Esophagus squamous epithelium (tissue), 5 donors: Measurements from ENCODE around the gene ZNF619. TPM values are rescaled to one million over a fixed set of nuclear protein-coding genes. Genes with fewer than 3 reads are reported as not detected.

ENCODE experiments used
- DNase-seq: peaks from one replicate; lab custom pipeline; 2025; lab: John Stamatoyannopoulos, UW
- H3K27ac ChIP-seq, 4 donors: fragments of 200-600 bp; sonication (generic); one replicate each; pipeline ENCODE4 v1.5.1; 2016 to 2019; ENCODE audit warnings: mild to moderate bottlenecking in 1 of 4
- H3K27me3 ChIP-seq, 4 donors: fragments of 200-600 bp; sonication (generic); 1 replicate in 3 of 4; 2 replicates in 1 of 4; pipeline versions ENCODE4 v1.5.1 to v1.6.0; 2017 to 2021; ENCODE audit warnings: antibody characterized with exemption in 1 of 4
- H3K36me3 ChIP-seq, 3 donors: fragments of 200-600 bp; sonication (generic); one replicate each; pipeline ENCODE4 v1.5.1; 2016 to 2019
- H3K4me1 ChIP-seq, 3 donors: fragments of 200-600 bp; sonication (generic); one replicate each; pipeline ENCODE4 v1.5.1; 2017 to 2019
- H3K4me3 ChIP-seq, 4 donors: fragments of 200-600 bp; sonication (generic); 1 replicate in 3 of 4; 2 replicates in 1 of 4; pipeline ENCODE4 v1.5.1; 2016 to 2019; ENCODE audit warnings: mild to moderate bottlenecking in 2 of 4, moderate library complexity in 1 of 4
- H3K9me3 ChIP-seq, 3 donors: fragments of 200-600 bp; sonication (generic); one replicate each; pipeline ENCODE4 v1.5.1; 2016 to 2019
- POLR2A ChIP-seq, 4 donors: fragments of 450-650 bp; IDR thresholded peaks; one replicate each; pipeline ENCODE4 v1.6.1; 2017; ENCODE audit warnings: antibody characterized with exemption in 4 of 4, mild to moderate bottlenecking in 4 of 4, moderate library complexity in 3 of 4
- whole genome bisulfite sequencing, 2 donors: methylation state at CpG; one replicate each; pipeline ENCODE4 v1.1.5; 2018; 5-methylcytosine and 5-hydroxymethylcytosine counted together
- intact Hi-C: fragments of 100-400 bp; cut with DNase I; formaldehyde crosslinking; loops from one replicate; pipeline ENCODE4 v1.15.0; 2022
- total RNA-seq, 4 donors: library from RNA; depleted of rRNA; stranded (reverse); fragments of >200 nt; gene quantifications; one replicate each; pipeline ENCODE4 v1.1.0, GENCODE V29; 2016
- TF ChIP-seq, protein P1 (sequence below), 6 experiments: fragments of 450-650 bp in 4 of 6; fragments of 200-600 bp in 2 of 6; sonication (generic) in 2 of 6; IDR thresholded peaks; one replicate each; pipeline ENCODE4 v1.5.1; 2016 to 2019; ENCODE audit warnings: antibody characterized with exemption in 6 of 6, mild to moderate bottlenecking in 4 of 6, moderate library complexity in 4 of 6
- donor health status: DM: yes; HTN: yes; CAD: no.

ZNF619 gene
- total RNA-seq = 1 to 10 TPM; 1.9 to 9.4 (median 3.9) TPM

DNA sequence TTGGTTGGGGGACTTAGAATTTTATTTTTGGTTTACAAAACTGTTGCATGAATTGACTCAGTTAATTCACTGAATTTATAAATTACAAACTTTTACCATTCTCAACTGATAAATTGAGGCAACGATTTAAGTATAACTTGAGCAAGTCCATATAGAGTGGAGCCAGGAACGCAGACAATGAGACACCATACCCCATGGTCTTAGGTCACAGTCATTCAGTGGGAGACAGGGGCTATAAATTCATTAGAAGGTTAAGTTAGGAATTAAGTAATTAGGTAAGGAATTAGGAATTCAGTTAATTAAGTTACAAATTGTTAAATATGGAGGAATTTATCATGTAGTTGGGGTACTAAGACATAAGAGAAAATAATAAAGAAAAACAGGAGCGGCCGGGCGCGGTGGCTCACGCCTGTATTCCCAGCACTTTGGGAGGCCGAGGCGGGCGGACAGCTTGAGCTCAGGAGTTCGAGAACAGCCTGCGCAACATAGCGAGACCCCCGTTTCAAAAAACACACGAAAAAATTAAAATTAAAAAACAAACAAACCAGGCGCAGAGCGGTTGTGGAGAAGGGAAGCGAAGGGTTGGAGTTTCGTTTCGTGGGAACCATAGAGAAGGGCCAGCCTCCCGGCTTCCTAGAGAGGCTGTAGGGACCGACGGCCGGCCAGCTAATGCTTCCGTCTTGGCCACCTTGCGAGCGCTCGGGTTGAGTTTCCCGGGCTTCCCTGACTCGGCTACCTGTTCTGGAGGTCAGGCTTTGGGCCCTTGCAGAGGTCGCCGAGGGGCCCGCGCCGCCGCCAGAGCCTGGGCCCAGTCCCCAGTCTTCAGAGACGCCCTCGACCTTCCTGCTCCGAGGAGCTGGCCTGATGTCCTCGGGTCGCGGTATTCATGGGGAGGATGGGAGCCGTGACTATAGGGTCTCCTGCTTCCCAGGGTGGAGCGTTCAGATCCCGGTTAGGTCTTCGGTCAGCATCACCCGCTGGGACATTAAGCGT, at the start of gene ZNF619:
Gene ZNF619 (plus strand): TSS at position 645 of the 993 bp plus-strand sequence. CDS start 858 bp downstream, outside the sequence.
- Histone ChIP-seq H3K9me3 (no peaks in the 10 kb centered on the region), H3K27me3 (no peaks in the 10 kb centered on the region), H3K36me3 (peaks cover 0 to 32% (median 0%) of the 10 kb centered on the region in 3 donors), H3K27ac (peak within 1 kb of the TSS; percentile 82 to 84 (median 82)), H3K4me1 (peaks cover 0 to 17% (median 5%) of the 10 kb centered on the region in 3 donors), H3K4me3 (peak within 1 kb of the TSS; percentile 67 to 93 (median 88))
- WGBS, 2 donors = 8 to 11% methylated on average over 29 to 32 of the region's 48 CpGs
- DNase-seq = peak; percentile 7
- intact Hi-C loops = no loop called here
- TF ChIP-seq POLR2A (IDR thresholded peaks at IDR 0.05) = no peak
- TF ChIP-seq, protein P1, sequence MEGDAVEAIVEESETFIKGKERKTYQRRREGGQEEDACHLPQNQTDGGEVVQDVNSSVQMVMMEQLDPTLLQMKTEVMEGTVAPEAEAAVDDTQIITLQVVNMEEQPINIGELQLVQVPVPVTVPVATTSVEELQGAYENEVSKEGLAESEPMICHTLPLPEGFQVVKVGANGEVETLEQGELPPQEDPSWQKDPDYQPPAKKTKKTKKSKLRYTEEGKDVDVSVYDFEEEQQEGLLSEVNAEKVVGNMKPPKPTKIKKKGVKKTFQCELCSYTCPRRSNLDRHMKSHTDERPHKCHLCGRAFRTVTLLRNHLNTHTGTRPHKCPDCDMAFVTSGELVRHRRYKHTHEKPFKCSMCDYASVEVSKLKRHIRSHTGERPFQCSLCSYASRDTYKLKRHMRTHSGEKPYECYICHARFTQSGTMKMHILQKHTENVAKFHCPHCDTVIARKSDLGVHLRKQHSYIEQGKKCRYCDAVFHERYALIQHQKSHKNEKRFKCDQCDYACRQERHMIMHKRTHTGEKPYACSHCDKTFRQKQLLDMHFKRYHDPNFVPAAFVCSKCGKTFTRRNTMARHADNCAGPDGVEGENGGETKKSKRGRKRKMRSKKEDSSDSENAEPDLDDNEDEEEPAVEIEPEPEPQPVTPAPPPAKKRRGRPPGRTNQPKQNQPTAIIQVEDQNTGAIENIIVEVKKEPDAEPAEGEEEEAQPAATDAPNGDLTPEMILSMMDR (IDR thresholded peaks at IDR 0.05) = no peak

- Histone ChIP-seq H3K27me3 (no peaks in the 10 kb centered on the region), H3K36me3 (peaks cover 0 to under 1% (median 0%) of the 10 kb centered on the region in 3 donors), H3K4me1 (no peaks in the 10 kb centered on the region), H3K9me3 (no peaks in the 10 kb centered on the region), H3K4me3 (no peak overlapping the region), H3K27ac (no peak overlapping the region)
- TF ChIP-seq POLR2A (IDR thresholded peaks at IDR 0.05) = no peak
- TF ChIP-seq, protein P1 (IDR thresholded peaks at IDR 0.05) = no peak
- whole genome bisulfite sequencing, 2 donors = 73 to 74% methylated on average over 2 of the region's 2 CpGs
- no peak for DNase-seq
- intact Hi-C loops = no loop called here
Measured at GRCh38 chr3:40432793-40433192, 44.1 kb upstream of the ZNF619 start.

DNA sequence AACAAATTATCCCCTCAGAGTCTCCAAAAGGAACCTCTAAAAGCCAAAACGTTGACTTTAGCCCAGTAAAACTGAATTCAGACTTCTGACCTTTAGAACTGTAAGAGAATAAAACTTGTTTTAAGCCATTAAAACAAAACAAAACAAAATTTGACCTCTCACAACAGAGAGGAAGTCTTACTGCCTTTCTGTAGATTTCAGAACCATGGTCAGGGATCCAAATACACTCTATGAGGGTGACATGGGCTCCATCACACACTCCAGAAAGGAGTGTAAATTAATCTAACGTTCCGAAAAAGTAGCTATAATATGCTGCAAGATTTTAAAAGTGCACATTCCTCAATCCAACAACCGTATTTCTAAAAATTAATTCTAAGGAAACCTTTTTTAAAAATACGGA, 39.0 kb upstream of the ZNF619 start:
- H3K4me3 ChIP-seq = no peak overlapping the region
- intact Hi-C loops = no loop called here
- DNase-seq = no peak
- no peak overlapping the region for H3K27ac ChIP-seq
- H3K27me3 ChIP-seq = no peaks in the 10 kb centered on the region
- 72 to 75% methylated on average over 5 of the region's 5 CpGs for WGBS, 2 donors
- TF ChIP-seq POLR2A (IDR thresholded peaks at IDR 0.05) = no peak
- TF ChIP-seq, protein P1 (IDR thresholded peaks at IDR 0.05) = no peak
- H3K9me3 ChIP-seq = no peaks in the 10 kb centered on the region
- no peaks in the 10 kb centered on the region for H3K36me3 ChIP-seq
- no peaks in the 10 kb centered on the region for H3K4me1 ChIP-seq

DNA sequence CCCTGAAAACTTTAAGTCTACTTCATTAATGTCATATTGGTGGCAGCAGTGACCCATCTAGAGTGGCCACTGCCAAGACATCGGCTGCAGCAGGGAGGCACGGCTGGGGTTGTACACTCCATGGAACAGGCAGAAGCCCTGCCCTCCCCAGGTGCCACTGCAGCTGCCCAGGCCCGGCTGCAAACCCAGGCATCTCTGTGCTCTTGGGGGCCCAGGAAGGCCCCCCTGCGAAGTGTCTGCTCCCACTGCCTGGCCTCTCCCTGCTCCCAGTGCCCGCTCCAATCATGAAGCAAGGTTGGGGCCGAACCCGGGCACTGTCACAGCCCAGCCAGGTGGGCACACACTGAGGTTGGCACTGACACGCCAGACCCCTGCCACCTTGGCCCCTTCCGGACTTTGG, 31.9 kb upstream of the ZNF619 start:
- 85 to 90% methylated on average over 4 to 7 of the region's 9 CpGs for WGBS, 2 donors
- no peak for TF ChIP-seq POLR2A (IDR thresholded peaks at IDR 0.05)
- TF ChIP-seq, protein P1 (IDR thresholded peaks at IDR 0.05) = no peak
- H3K4me3 ChIP-seq = no peak overlapping the region
- intact Hi-C loops = no loop called here
- no peaks in the 10 kb centered on the region for H3K9me3 ChIP-seq
- no peaks in the 10 kb centered on the region for H3K27me3 ChIP-seq
- no peak for DNase-seq
- H3K36me3 ChIP-seq = peaks cover 0 to 18% (median 0%) of the 10 kb centered on the region in 3 donors
- no peaks in the 10 kb centered on the region for H3K4me1 ChIP-seq
- H3K27ac ChIP-seq = no peak overlapping the region

- 73 to 77% methylated on average over 4 of the region's 4 CpGs for WGBS, 2 donors
Measured at GRCh38 chr3:40445880-40446279, 31.0 kb upstream of the ZNF619 start.

More at GRCh38 chr3:40445880-40446279, 31.0 kb upstream of the ZNF619 start:
- Histone ChIP-seq H3K27me3 (no peaks in the 10 kb centered on the region), H3K27ac (no peak overlapping the region), H3K9me3 (no peaks in the 10 kb centered on the region), H3K4me3 (no peak overlapping the region), H3K4me1 (no peaks in the 10 kb centered on the region), H3K36me3 (peaks cover 0 to 18% (median 0%) of the 10 kb centered on the region in 3 donors)
- intact Hi-C loops = no loop called here
- DNase-seq = no peak
- TF ChIP-seq POLR2A (IDR thresholded peaks at IDR 0.05) = no peak
- TF ChIP-seq, protein P1 (IDR thresholded peaks at IDR 0.05) = no peak
